Stromal cell of bone marrow (primary cell): ENCODE results near the gene ASTN2.

Source experiments
- DNase-seq: peaks from one replicate; pipeline ENCODE4 v3.0.0-alpha.2; 2012; ENCODE audit warnings: low read depth

Gene ASTN2

DNA sequence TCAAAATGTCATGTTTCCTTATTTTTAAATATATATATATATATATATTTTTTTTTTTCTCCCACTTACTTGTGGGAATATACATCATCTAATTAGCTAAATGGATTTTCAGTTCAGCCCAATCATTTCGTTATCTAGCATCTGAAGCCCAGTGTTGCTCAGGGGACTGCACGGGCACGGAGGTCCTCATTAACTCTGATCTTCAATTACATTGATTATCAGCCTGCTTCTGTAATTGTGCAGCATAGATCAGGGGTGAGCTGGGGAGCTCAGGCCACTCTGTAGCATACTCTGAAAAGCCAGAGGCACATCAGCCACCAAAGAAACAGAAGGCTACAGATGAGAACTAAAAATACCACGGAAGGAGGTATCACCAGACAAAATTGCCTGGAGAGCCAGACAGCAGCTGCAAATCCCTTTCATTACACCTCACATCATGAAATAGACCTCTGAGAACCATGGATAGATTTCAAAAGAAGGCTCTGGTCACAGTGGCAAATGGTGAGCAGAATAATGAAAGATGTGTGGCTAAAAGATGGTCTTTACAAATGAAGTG lies 401.3 kb downstream of the ASTN2 start:
- no peak for DNase-seq

DNA sequence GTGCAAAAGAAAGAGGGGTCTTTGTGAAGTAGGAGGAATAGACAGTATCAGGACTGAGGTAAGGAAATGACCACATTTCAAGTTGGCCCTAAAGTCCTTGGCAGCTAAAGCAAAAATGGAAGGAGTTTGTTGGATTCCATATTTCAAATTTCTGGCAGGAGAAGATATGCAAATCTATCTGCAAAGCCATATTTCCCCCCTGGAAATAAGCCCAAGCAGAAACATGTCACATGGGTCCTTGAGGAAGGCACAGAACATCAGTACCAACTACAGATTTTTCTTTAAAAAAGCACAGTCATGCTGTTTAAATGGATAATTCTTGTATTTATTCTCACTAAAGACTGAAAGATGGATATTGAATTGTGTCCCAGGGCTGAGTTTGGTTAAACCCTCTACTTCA lies 404.8 kb downstream of the ASTN2 start:
- no peak for DNase-seq

DNA sequence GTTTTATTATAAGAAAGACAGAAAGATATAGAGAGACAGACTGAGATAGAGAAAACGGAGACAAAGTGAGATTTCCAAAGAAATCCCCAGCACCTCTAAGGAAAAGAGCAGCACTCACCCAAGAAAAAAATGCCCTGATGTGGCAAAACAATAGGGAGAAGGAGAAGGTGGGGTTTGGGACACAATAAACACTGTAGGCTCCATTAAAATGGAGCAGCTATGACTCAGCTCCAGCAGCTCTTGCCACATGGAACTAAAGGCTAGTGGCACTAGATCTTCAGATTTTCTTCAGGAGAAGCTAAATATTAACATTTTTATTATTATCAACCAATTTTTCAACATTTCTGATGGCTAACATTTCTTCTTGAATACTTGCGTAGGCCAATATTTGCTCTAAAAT lies 406.0 kb downstream of the ASTN2 start:
- no peak for DNase-seq

DNA sequence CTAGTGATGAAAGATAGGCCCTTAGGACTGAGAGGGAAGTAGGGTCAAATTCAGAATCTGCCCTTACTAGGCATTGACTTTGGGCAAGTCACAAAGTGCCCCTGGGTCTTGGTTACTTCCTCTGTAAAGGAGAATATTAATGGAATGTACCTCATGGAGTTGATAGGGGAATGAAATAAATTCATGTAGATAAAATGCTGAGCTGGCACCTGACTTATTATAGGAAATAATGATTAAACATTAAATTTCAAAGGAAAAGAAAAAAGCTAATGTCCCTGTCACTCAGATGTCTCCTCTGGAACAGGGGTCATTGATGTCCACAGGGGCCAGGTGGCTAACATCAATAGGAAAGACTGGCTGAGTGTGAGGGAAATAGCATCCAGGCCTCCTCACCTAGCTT lies 406.4 kb downstream of the ASTN2 start:
- no peak for DNase-seq

DNA sequence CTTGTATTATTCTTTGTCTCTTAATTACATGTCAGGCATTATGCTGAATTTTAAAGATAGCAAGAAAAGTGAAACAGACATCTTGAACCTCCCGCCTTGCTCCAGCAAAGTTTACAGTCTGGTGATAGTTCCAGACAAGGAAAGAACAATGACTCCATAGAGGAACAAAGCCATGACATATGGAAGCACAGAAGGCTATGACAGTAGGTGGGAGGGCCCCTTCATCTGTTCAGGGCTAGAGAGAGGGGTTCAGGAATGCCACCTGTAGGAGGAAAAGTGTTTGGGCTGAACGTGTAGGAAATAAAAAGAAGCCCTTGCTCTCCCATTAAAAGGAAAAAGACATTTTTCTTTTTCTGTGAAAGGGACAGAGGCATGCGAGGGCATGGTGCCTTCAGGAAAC lies 412.2 kb downstream of the ASTN2 start:
- no peak for DNase-seq

DNA sequence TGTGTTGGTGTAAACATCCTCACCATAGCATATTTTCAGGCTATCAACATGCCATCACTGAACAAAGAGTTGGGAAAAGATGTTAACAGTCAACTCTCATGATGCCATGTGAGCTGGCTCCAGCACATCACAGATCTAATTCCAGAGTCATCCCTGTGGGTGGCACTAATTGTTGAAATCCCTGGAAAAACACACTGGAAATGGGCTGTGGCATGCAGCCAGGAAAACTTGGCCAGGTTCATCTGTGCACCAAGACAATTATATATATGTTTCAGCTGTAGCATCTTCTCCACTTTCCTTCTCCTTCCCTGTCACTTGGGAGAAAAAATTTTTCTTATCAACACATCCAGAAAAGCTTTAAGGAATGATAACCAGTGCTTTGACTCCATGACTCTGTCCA lies 414.0 kb downstream of the ASTN2 start:
- DNase-seq: no peak

DNA sequence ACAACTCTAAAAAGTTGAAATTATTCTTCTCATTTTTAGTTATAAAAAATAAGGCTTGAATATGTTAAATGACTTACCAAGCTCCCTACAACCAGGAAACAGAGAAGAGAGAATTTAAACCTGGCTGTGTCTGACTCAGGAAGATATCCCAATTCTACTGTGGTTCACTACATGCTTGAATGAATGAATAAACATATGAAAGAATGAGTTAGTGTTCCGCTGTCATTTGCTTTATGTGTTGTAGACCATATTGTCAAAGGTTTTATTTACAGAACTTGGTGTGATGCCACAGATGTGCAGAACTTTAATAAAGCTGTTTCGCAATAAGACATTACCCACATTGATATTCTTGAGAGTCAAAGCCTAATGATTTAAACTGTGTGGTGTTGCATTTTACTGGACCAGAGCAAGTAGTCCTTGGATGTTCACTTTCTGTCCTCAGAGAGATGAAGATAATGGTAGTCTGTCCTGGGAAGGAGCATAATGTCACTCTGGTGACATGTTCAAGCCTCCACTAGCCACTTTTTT lies 414.6 kb downstream of the ASTN2 start:
- DNase-seq: no peak

DNA sequence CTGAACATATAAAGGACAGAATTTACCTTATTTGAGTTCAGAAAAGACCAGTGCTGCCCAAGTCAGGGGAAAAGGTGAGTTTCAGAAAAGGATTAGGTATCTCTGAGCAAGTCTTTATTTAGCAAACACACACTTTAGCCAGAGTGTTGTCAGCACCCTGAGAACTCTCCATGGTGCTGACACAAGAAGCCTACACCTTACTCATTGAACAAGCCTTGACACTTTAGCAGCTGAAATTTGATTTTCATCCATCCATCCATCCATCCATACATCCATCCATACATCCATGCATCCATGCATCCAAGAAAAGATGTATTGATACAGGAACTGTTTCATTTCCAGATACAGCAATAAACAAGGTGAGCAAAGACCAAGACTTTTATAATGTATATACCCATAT lies 416.6 kb downstream of the ASTN2 start:
- DNase-seq: no peak

DNA sequence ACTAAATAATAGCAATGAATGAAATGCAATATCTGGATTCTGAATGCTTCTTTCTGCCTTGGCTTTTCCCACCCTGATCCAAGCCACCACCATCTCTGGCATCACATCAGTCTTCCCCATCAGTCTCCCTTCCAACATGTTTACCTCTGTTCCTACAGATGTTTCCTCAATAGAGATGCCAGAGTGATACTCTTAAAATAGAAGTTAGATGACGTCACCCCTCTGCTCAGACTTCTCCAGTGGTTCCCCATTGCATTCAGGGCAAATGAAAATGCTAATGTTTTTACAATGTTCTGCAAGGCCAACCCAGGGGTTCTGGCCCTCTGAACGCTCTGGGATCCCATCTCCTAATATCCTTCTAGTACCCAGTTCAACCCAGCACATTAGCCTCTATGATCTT lies 422.0 kb downstream of the ASTN2 start:
- no peak for DNase-seq

DNA sequence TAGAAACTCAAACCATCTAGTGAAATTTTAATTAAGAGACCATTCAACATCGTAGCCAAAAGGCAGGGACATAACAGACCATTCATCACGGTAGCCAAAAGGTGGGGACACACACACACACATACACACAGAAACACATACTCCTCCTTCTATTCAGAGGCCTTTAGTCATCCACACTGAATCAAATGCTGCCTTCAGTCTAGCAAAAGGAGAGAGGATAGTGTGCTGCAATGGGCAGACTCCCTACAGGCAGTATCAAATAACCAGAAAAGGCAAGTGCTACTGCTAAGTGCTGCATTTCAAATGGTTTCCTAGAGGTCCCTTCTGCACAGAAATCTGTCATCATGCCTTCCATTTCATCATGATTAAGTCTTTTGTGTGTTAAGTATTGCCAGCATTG lies 423.8 kb downstream of the ASTN2 start:
- DNase-seq: no peak

DNA sequence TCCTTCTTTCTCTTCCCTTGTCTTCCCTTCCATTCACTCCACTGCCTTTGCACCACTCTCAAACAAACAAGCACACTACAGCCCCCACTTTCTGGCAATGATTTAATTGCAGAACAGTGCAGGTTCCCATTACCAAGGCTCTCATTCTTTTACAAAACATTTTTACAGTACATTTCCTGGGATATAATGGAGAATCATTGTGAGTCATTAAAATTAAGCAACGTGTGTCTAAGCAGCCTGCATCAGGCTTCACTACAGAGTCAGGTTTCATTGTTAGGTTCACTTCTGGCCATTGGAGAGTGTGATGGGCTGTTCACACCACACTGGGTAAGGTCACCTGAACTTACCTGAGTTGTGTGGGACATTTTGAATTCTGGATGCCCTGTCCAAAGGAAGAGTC lies 424.3 kb downstream of the ASTN2 start:
- no peak for DNase-seq

DNA sequence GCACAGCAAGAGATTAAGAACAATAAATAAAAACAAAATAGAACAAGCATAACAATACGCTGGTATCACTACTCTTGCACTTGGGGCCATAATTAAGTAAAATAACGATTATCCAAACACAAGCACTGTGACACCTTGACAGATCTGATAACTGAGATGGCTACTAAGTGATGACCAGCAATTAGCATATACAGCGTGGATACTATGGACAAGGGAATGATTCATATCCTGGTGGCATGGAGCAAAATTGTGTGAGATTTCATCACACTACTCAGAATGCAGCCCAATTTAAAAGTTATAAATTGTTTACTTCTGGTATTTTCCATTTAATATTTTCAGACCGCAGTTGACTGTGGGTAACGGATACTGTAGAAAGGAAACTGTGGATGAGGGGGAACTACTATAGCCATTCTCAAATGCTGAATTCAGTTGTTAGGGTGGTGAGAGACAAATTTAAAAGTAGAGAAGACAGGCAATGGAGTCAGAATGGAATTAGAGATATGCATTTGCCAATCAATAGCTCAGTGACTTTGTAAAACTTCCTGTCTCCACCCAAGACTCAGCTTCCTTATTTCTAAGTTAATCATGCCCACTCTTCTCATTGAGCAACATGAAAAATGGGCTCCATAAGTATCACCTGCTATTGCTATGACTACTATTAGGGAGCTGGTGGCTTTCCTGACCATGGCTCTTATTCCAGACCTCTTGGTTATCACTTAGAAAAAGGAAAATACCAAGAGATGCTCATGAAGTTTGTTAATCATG lies 427.0 kb downstream of the ASTN2 start:
- no peak for DNase-seq

DNA sequence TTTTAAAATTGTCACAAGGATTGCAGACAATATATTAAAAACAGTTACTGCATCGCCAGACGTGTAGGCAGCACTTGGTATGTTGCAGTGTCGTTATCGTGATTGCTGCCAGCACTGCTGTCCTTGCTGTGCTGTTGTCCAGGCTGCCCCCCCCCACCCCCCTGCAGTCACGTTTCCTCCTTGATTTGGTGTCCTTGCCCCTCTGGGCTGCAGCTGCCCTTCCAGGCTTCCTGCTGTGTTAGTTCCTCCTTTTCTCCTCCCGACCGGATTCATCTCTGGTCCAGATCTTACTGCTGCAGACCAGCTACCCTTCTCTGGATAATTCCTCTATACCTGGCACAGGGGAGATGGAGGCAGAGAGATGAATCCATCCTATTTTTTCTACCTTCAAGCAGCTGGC lies 428.8 kb downstream of the ASTN2 start:
- no peak for DNase-seq

DNA sequence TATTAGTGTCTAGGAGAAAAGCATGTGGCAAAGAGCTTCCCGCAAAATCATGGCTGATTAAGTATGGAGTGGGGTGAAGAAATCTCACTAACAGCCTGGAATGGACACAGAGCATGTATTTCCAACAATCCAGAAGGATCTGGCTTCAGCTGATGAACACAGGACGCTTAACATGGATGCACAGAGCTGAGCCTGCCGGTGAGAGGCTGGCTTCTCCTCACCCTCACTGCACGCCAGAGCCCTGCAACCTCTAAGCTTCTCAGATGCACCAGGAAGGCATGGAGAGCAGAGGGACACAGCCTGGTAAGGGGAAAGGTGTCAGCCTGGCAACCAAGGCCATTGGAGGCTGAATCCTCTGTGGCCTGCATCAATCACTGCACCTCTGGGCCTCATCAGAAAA lies 429.3 kb downstream of the ASTN2 start:
- DNase-seq: no peak

DNA sequence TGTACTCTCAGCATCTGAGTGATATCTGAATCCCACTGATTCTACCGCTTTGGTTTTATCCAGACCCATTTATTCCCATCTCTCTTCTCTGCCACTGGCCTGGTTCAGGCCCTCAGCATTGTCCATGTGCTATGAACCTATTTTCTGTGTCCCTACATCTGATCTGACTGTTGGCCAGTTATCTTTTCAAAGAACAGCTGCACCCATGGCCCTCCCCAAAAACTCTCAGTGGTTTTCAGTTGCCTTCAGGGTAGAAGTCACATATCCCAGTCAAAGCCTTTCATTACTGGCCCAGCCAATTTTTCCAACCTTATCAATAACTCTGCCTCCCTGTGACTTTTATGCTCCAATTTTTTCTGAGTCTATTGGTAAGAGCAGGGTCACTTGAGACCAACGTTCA lies 430.7 kb downstream of the ASTN2 start:
- no peak for DNase-seq

DNA sequence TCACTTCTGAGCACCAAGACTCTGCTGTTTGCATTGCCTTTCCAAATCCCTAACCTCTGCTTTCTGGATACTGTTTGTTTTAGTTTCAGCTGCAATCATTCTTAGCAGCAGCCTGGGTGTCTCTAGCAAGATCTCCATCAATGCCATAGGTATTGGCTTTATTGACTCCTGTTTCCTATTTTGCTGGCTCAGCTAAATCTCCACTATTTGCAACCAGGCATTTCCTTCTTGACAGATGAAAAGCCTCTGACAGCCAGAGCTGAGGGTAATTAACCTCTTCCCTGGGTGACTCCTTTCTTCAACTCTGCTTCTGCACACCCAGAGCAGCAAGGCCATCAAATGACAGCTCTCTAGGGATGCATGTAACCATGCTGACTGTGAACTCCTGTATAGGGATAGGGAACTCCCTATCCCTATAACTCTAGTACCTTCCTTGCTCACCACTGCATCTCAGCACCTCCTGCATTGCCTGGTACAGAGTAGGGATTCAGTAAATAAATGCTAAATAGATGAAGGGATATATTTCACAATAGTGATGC lies 434.2 kb downstream of the ASTN2 start:
- DNase-seq: no peak

DNA sequence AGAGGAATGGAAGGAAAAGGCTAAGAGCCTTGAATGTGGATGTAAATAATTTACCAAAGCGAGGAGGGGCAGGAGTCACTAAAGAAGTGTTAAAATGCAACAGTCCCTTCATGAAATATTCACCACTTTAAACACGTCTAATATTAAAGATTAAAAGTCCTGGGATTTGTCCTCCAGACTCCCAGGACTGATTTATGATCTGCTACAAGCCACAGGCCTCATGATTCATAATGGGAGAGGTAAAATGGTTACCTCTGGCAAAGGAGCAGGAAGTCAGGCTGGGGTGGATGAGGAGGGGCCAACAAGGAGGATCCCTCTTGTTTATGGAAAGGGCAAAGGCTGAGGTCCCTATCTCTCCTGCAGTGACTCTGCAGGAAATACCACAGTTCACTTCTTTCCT lies 435.4 kb downstream of the ASTN2 start:
- DNase-seq: no peak

DNA sequence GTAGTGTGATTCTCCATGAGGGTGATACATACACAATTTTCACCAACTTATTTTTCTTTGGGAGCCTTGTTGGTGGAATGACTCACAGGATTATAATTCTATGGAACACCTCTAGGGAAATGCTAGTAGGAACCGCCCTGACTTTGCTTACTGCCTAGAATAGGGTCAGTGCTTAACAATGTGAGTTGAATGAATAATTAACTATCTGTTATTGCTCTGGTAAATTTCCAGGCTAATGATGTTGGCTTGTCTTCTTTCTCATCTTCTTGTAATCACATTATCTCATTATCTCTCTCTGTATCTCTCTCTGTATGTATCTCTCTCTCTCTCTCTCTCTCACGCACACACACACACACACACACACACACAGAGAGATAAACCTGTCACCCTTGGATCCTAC lies 436.7 kb downstream of the ASTN2 start:
- peak; percentile 11 for DNase-seq

DNA sequence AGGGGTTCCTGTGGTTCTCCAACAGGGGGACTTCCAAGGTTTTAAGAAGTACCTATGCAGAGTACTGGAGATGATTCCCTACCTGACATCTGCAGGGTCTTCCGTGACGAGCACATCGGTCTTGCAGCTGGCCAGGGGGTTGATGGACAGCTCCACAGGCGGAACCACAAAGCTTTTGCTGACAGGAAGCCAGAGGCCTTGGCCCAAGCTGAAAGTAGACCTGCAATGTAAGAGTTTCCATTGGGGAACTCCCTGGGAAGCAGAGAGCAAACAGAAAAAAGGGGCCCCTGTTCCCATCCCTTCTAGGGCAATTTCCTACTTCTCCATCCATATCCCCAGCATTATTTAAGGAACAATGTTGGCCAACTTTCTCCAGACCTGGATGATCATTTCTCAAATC lies 439.7 kb downstream of the ASTN2 start:
- DNase-seq: no peak

DNA sequence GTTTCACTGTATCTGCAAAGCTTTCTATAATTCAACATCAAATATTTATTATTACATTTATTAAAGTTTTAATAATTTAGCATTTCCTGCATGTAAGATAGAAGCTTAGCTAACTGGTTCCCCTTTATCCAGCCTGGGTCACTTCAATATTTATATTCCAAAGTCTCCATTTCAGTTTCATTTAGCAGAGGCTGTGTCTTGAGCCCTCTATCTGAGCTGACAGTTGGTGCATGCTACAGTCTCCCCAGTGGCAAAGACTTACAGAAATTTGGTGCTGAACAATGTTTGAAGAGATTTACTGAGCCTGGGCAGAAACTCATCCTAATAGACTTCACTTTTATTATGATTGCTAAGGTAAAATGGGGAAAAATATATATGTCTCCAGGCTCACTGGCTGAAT lies 448.7 kb downstream of the ASTN2 start:
- DNase-seq: no peak

DNA sequence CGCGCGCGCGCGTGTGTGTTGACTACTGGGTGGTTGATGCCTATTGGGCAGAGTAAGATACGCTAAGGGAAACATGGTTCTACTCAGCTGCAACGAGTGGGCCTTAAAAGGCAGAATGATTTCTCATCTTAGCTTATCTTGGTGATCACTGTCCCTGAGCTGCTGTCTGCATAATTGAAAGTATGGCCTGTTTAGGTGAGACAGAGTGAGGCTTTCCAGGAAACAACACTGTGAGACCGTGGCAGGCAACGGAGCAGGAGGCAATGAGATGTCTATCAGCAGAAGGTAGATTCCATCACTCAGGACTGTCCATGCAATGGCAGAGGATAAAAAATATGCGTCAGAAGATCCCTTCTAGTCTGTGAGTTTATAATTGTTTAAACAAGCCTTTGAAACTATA lies 450.6 kb downstream of the ASTN2 start:
- DNase-seq: no peak

DNA sequence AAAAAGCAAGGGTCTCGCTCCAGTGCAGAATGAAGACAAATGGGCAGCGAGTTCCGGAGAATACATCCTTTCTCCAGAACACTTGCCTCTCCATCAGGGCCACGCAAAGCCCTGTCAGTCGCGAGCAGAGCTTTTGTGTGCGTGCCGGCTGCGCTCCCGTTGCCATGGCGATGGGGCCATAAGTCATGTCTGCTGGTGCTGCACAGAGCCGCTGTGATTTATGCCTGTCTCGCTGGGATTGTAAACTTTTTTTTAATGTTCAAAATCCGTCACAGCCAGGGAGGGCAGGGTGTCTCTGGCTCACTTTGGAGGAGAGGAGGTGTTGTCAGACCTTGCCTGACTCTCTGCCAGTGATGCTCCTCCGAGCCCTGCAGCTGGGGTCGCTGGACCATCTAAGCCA lies 455.0 kb downstream of the ASTN2 start:
- DNase-seq: peak; percentile 8

DNA sequence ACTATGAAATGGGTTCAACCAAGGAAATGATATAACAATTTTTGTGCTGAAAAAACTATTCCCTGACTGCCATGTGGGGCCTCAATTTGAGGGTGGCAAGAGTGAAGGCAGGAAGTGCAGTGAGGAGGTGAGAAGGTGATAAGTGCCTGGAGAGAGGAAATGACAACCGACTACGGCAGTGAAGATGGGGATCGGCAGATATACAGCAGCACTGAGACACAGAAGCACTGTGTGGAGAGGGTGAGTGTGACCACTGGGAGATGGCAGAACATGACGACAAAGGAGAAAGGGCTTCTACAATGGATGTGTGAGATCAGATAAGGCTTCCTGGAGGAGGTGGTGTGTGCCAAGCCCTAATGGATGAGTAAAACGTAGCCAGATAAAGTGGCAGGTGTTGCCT lies 456.0 kb downstream of the ASTN2 start:
- DNase-seq: no peak

DNA sequence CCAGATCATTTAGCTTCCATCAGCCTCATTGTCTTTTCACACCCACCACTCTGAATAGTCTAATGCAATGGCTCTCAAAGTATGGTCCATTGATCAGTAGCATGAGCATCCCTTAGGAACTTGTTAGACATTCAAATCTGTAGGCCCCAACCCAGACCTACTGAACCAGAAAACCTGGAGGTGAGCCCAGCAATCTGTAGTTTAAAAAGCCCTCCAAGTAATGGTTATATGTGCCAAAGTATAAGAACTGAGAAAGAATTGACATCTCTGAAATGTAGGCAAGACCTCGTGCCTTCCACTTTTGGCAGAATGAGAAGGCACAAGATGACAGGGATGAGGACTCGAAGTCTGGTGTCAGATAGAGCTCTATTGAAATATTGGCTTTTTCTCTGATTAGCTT lies 460.1 kb downstream of the ASTN2 start:
- DNase-seq: no peak
